ENCODE data around the gene COMMD1.

The COMMD1 gene

GRCh38 chr2:62163834-62164233, 258.4 kb downstream of the COMMD1 start:
- no peak for DNase-seq (ENCODE audit: low read depth)
- H3K4me3 ChIP-seq (ENCODE audit: low read length) = no peak overlapping the region
- TF ChIP-seq CTCF (conservative IDR thresholded peaks at IDR 0.05; ENCODE audit: low read length) = no peak

- no peak for TF ChIP-seq CTCF (conservative IDR thresholded peaks at IDR 0.05; ENCODE audit: low read length)
- H3K4me3 ChIP-seq (ENCODE audit: low read length) = no peak overlapping the region
- DNase-seq (ENCODE audit: low read depth) = no peak
These were observed 270.3 kb downstream of the COMMD1 start for GRCh38 chr2:62175728-62176127.

GRCh38 chr2:62176801-62177200, 271.3 kb downstream of the COMMD1 start:
- no peak for DNase-seq (ENCODE audit: low read depth)
- H3K4me3 ChIP-seq (ENCODE audit: low read length) = no peak overlapping the region

GRCh38 chr2:62177392-62178049, 272.0 kb downstream of the COMMD1 start:
- no peak for TF ChIP-seq CTCF (conservative IDR thresholded peaks at IDR 0.05; ENCODE audit: low read length)
- no peak overlapping the region for H3K4me3 ChIP-seq (ENCODE audit: low read length)
- DNase-seq (ENCODE audit: low read depth) = no peak

More at GRCh38 chr2:62176801-62177200, 271.3 kb downstream of the COMMD1 start:
- TF ChIP-seq CTCF (conservative IDR thresholded peaks at IDR 0.05; ENCODE audit: low read length) = no peak

DNA sequence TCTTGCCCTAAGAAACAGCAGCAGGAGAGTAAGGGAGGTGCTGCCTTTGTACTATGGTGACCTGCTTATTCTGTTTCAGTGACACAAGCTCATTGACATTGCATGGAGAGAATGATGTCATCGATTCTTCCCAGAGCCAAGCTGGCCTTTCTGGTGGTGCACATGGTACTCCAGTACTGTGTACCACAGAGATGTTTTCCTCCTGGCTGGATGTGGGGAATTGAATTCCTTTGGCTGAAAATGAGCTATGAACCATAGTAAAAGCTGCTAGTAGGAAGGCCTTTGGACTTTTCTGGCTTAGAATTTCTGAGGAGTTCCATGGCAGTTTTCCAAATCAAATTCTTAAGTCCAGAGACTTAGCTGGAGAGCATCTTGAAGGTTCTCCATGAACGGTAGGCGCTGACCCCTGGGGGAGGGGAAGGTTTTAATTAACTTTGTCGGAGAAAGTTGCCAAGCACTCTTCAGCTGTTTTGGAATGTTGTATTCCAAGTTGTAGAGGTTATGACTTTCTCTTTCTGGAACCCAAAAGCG, 273.3 kb downstream of the COMMD1 start:
- peak; percentile 74 for DNase-seq (ENCODE audit: low read depth)
- no peak overlapping the region for H3K4me3 ChIP-seq (ENCODE audit: low read length)
- no peak for TF ChIP-seq CTCF (conservative IDR thresholded peaks at IDR 0.05; ENCODE audit: low read length)

GRCh38 chr2:62180975-62181374, 275.5 kb downstream of the COMMD1 start:
- DNase-seq (ENCODE audit: low read depth) = no peak
- no peak overlapping the region for H3K4me3 ChIP-seq (ENCODE audit: low read length)
- TF ChIP-seq CTCF (conservative IDR thresholded peaks at IDR 0.05; ENCODE audit: low read length) = no peak

DNA sequence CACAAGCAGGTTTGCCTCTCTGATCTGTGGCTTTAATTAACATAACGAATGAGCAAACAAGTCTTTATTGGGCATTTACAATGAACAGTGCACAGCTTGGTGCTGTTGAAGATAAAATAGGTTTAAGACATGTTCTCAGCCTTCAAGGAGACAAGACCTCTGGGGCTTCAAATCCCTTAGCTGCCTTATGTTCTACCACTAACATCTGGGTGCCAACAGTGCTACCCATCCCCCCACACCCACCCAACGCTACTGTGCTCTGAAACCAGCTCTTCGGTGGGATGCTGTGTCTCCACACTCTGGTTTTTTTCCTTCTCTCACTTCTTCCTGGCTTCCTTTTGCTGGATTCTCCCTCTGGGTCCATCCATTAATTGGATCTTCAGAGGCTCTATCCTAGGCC, 276.4 kb downstream of the COMMD1 start:
- DNase-seq (ENCODE audit: low read depth) = no peak
- TF ChIP-seq CTCF (conservative IDR thresholded peaks at IDR 0.05; ENCODE audit: low read length) = no peak
- H3K4me3 ChIP-seq (ENCODE audit: low read length) = no peak overlapping the region

All from AG10803 (cell line).